GM12864 (cell line): ENCODE data around the gene FNBP1L.

Experiments used
- DNase-seq: peaks from one replicate; pipeline ENCODE4 v3.0.0-alpha.2; 2011; ENCODE audit warnings: low read depth
- H3K4me3 ChIP-seq: 2 replicates; pipeline ENCODE4 v1.5.1; 2011; ENCODE audit warnings: mild to moderate bottlenecking, low read depth, low read length, control low read depth
- TF ChIP-seq, protein P1 (sequence below): IDR thresholded peaks from 2 replicates; pipeline ENCODE4 v1.5.1; 2011; ENCODE audit warnings: low read depth, mild to moderate bottlenecking, moderate library complexity, low read length, control low read depth, inconsistent platforms; ENCODE audit errors: missing control alignments

FNBP1L gene

GRCh38 chr1:93593854-93594602 is 146.1 kb downstream of the FNBP1L start:
- no peak for DNase-seq
- TF ChIP-seq, protein P1, sequence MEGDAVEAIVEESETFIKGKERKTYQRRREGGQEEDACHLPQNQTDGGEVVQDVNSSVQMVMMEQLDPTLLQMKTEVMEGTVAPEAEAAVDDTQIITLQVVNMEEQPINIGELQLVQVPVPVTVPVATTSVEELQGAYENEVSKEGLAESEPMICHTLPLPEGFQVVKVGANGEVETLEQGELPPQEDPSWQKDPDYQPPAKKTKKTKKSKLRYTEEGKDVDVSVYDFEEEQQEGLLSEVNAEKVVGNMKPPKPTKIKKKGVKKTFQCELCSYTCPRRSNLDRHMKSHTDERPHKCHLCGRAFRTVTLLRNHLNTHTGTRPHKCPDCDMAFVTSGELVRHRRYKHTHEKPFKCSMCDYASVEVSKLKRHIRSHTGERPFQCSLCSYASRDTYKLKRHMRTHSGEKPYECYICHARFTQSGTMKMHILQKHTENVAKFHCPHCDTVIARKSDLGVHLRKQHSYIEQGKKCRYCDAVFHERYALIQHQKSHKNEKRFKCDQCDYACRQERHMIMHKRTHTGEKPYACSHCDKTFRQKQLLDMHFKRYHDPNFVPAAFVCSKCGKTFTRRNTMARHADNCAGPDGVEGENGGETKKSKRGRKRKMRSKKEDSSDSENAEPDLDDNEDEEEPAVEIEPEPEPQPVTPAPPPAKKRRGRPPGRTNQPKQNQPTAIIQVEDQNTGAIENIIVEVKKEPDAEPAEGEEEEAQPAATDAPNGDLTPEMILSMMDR = no peak
- H3K4me3 ChIP-seq = no peak overlapping the region

DNA sequence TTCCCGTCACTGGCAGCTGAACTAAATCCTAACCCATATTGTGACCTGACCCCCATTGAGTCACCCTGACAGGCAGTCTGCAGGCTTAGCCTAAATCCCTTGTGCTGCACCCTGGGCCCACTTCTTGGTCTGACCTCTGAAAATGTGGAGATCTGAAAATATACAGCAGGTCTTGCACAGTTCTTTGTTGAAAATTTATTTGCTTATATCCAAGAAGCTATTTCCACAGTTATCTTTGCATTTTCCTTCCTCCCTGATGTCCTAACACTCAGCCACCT is 146.6 kb downstream of the FNBP1L start:
- DNase-seq = no peak
- TF ChIP-seq, protein P1 = no peak
- no peak overlapping the region for H3K4me3 ChIP-seq

DNA sequence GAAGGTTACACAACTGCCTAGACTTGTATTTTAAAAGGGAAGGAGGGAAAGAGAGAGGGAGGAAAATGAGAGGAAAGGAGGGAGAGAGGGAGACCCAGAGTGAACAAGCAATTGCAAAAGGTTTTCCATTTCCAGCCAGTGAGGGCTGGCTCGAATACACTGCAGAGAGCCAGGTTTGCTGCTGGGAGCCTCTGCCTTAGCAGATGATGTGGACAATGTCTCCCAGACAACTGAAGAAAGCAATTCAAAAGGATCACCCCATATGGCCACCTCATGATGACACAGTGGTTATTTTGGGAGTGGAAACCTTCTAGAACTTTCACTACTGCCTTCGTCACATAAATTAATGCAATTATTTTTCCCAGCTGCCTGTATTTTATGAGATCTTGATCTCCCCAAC is 147.3 kb downstream of the FNBP1L start:
- TF ChIP-seq, protein P1 = no peak
- no peak overlapping the region for H3K4me3 ChIP-seq
- no peak for DNase-seq

DNA sequence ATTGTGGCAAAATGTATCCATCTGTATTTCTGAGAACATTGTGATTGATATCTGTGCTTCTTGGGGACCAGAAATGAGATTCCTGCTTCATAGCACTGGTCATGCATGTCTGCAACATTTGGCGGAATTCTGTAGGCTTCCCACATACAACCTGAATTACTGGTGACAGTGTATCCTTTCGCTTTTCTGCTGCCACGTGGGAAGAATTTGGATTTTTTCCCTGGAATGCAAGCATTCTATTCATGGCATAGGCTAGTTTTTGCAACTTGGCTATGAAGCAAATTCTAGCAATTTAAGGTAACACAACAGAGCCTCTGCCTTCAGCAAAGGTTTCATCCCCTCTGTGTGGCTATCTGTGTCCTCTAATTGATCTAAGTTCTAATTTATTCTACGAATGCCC is 147.8 kb downstream of the FNBP1L start:
- TF ChIP-seq, protein P1 = no peak
- H3K4me3 ChIP-seq = no peak overlapping the region
- no peak for DNase-seq

- TF ChIP-seq, protein P1 = no peak
- DNase-seq = no peak
- no peak overlapping the region for H3K4me3 ChIP-seq
Measured at GRCh38 chr1:93596329-93597089, 148.6 kb downstream of the FNBP1L start.

- H3K4me3 ChIP-seq = no peak overlapping the region
- TF ChIP-seq, protein P1 = no peak
- DNase-seq = no peak
Measured at GRCh38 chr1:93597709-93598108, 149.8 kb downstream of the FNBP1L start.
